Astrocyte (in vitro differentiated cells and primary cell): ENCODE data around the gene VPS11. TPM values are rescaled to one million over a fixed set of nuclear protein-coding genes. Genes with fewer than 3 reads are reported as not detected.

Experiments
- DNase-seq: peaks from one replicate; pipeline ENCODE4 v3.0.0-alpha.2; 2010; ENCODE audit warnings: low read depth
- FAIRE-seq: peaks from 2 replicates; lab custom pipeline; 2011; peaks lifted over from hg19 to GRCh38; lab: Jason Lieb, UNC
- H2AFZ ChIP-seq: 2 replicates; pipeline ENCODE4 v1.6.0; 2012; ENCODE audit warnings: low read depth, low read length, inconsistent platforms
- H3K27ac ChIP-seq: 2 replicates; pipeline ENCODE4 v1.5.1; 2011; ENCODE audit warnings: low read depth, low read length, inconsistent platforms
- H3K27me3 ChIP-seq: 2 replicates; pipeline ENCODE4 v1.6.0; 2011; ENCODE audit warnings: low read length, inconsistent platforms; ENCODE audit not compliant: insufficient read depth
- H3K36me3 ChIP-seq: 2 replicates; pipeline ENCODE4 v1.5.1; 2011; ENCODE audit warnings: low read length, inconsistent platforms; ENCODE audit not compliant: insufficient read depth
- H3K4me1 ChIP-seq: 2 replicates; pipeline ENCODE4 v1.5.1; 2011; ENCODE audit warnings: low read length, inconsistent platforms; ENCODE audit not compliant: insufficient read depth
- H3K4me2 ChIP-seq: 2 replicates; pipeline ENCODE4 v1.6.0; 2012; ENCODE audit warnings: low read length, inconsistent platforms
- H3K4me3 ChIP-seq: 2 replicates; pipeline ENCODE4 v1.5.1; 2011; ENCODE audit warnings: low read depth, mild to moderate bottlenecking, low read length, inconsistent platforms; ENCODE audit not compliant: insufficient read depth
- H3K79me2 ChIP-seq: 2 replicates; pipeline ENCODE4 v1.6.0; 2012; ENCODE audit warnings: mild to moderate bottlenecking, low read length, inconsistent platforms; ENCODE audit not compliant: insufficient read depth
- H3K9ac ChIP-seq: 2 replicates; pipeline ENCODE4 v1.6.0; 2012; ENCODE audit warnings: mild to moderate bottlenecking, low read length, inconsistent platforms
- H3K9me3 ChIP-seq: 2 replicates; pipeline ENCODE4 v1.5.1; 2012; ENCODE audit warnings: low read depth, mild to moderate bottlenecking, low read length, inconsistent platforms; ENCODE audit not compliant: insufficient read depth
- H4K20me1 ChIP-seq: 2 replicates; pipeline ENCODE4 v1.6.0; 2012; ENCODE audit warnings: low read length, inconsistent platforms; ENCODE audit not compliant: insufficient read depth
- H3K27ac Mint-ChIP-seq: one replicate; pipeline ENCODE4 v1.8.0; 2021; ENCODE audit warnings: mild to moderate bottlenecking, mixed read lengths; ENCODE audit not compliant: unreplicated experiment
- H3K27me3 Mint-ChIP-seq: one replicate; pipeline ENCODE4 v1.8.0; 2021; ENCODE audit warnings: low read depth, mixed read lengths; ENCODE audit not compliant: unreplicated experiment
- H3K36me3 Mint-ChIP-seq: one replicate; pipeline ENCODE4 v1.8.0; 2021; ENCODE audit warnings: low read depth, mixed read lengths; ENCODE audit not compliant: unreplicated experiment
- H3K4me1 Mint-ChIP-seq: one replicate; pipeline ENCODE4 v1.8.0; 2021; ENCODE audit warnings: low read depth, mixed read lengths; ENCODE audit not compliant: unreplicated experiment
- H3K4me3 Mint-ChIP-seq: one replicate; pipeline ENCODE4 v1.8.0; 2021; ENCODE audit warnings: mild to moderate bottlenecking, moderate library complexity, mixed read lengths; ENCODE audit not compliant: unreplicated experiment
- H3K9me3 Mint-ChIP-seq: one replicate; pipeline ENCODE4 v1.8.0; 2021; ENCODE audit warnings: mild to moderate bottlenecking, mixed read lengths; ENCODE audit not compliant: unreplicated experiment
- EZH2 ChIP-seq: IDR thresholded peaks from 2 replicates; pipeline ENCODE4 v1.6.1; 2012; ENCODE audit warnings: mild to moderate bottlenecking, low read length, inconsistent platforms; ENCODE audit not compliant: insufficient read depth
- total RNA-seq: library from RNA; stranded (reverse); gene quantifications from 2 replicates; pipeline ENCODE4 v1.2.1, GENCODE V29; 2021
- TF ChIP-seq, protein P1 (sequence below): IDR thresholded peaks from 2 replicates; pipeline ENCODE4 v1.5.1; 2011; ENCODE audit warnings: low read depth, mild to moderate bottlenecking, inconsistent platforms, low read length, moderate library complexity; ENCODE audit not compliant: insufficient read depth

Gene VPS11
- total RNA-seq, 1 donor from 2014 or later: 24.0 TPM

DNA sequence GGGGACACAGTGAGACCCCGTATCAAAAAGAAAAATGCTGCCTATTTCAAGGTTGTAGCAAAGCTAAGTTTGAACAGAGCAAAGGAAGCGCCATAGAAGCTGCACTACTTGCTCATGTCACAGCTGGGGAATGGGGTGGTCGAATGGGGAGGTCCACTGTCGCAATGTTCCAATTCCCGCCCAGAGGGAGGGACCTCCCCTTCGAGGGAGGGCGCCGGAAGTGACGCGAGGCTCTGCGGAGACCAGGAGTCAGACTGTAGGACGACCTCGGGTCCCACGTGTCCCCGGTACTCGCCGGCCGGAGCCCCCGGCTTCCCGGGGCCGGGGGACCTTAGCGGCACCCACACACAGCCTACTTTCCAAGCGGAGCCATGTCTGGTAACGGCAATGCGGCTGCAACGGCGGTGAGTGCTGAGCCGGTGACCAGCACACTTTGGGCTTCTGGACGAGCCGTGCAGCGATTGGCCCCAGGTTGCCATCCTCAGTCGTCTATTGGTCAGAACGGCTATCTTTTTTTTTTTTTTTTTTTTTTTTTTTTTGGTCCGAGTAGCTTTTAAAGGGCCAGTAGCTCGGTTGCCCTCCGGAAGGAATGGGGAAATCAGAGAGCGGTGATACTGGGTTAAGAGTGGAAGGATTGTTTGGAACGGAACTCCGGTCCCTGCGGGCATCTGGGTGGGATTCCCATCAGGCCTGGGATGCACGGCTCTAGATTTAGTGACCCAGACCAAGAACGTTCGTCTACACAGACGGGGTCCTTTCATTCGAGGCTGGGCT is 17.2 kb downstream of the VPS11 start, which contains the start of gene HMBS:
HMBS (plus strand) TSS at position 219 of the 774 bp plus-strand sequence; CDS start at position 372, 153 bp downstream.
- Mint-ChIP-seq H3K4me3 (peak within 1 kb of the TSS; percentile 97), H3K36me3 (peaks cover 12% of the 10 kb centered on the region), H3K9me3 (no peaks in the 10 kb centered on the region), H3K27me3 (no peaks in the 10 kb centered on the region), H3K27ac (peak within 1 kb of the TSS; percentile 89), H3K4me1 (peaks cover 5% of the 10 kb centered on the region)
- Histone ChIP-seq H3K4me3 (peak within 1 kb of the TSS; percentile 95), H3K27ac (peak within 1 kb of the TSS; percentile 90), H3K9ac (peak within 1 kb of the TSS; percentile 91), H2AFZ (peak within 1 kb of the TSS; percentile 93), H3K4me2 (peak within 1 kb of the TSS; percentile 96), H3K27me3 (no peaks in the 10 kb centered on the region), H4K20me1 (peaks cover 3% of the 10 kb centered on the region), H3K4me1 (peaks cover 11% of the 10 kb centered on the region), H3K9me3 (no peaks in the 10 kb centered on the region), H3K36me3 (peaks cover 9% of the 10 kb centered on the region), H3K79me2 (peaks cover 20% of the 10 kb centered on the region)
- FAIRE-seq: peak; percentile 50
- no peak for TF ChIP-seq EZH2
- TF ChIP-seq, protein P1, sequence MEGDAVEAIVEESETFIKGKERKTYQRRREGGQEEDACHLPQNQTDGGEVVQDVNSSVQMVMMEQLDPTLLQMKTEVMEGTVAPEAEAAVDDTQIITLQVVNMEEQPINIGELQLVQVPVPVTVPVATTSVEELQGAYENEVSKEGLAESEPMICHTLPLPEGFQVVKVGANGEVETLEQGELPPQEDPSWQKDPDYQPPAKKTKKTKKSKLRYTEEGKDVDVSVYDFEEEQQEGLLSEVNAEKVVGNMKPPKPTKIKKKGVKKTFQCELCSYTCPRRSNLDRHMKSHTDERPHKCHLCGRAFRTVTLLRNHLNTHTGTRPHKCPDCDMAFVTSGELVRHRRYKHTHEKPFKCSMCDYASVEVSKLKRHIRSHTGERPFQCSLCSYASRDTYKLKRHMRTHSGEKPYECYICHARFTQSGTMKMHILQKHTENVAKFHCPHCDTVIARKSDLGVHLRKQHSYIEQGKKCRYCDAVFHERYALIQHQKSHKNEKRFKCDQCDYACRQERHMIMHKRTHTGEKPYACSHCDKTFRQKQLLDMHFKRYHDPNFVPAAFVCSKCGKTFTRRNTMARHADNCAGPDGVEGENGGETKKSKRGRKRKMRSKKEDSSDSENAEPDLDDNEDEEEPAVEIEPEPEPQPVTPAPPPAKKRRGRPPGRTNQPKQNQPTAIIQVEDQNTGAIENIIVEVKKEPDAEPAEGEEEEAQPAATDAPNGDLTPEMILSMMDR: no peak
- peak; percentile 91 for DNase-seq

DNA sequence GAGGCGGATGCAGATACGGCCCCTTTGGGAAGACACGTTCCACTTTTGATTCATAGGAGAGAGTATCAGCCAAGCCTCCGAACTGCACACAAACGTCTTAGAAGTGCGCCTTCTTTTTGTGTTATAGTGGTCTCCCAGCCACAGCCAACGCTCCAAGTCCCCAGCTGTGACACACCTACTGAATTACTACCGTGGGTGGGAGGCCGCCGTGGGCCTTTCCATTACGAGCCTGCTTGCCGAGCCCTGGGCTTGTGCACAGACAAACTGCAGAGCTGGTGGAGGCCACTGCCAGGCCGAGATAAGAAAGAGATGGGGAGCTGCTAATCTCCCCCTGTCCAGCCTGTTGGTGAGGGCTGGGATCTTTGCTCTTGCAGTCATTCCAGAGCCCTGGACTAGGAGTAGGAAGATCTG is 17.8 kb downstream of the VPS11 start:
- peaks cover 11% of the 10 kb centered on the region for H3K4me1 ChIP-seq
- H4K20me1 ChIP-seq: peaks cover 3% of the 10 kb centered on the region
- peaks cover 9% of the 10 kb centered on the region for H3K36me3 ChIP-seq
- DNase-seq (peak; percentile 10), FAIRE-seq (no peak)
- Mint-ChIP-seq H3K27me3 (no peaks in the 10 kb centered on the region), H3K36me3 (peaks cover 12% of the 10 kb centered on the region), H3K4me1 (peaks cover 5% of the 10 kb centered on the region), H3K4me3 (peak overlapping the region; percentile 97), H3K27ac (peak overlapping the region; percentile 89), H3K9me3 (no peaks in the 10 kb centered on the region)
- H3K27me3 ChIP-seq: no peaks in the 10 kb centered on the region
- H2AFZ ChIP-seq: peak overlapping the region; percentile 78
- H3K27ac ChIP-seq: peak overlapping the region; percentile 90
- peak overlapping the region; percentile 95 for H3K4me3 ChIP-seq
- TF ChIP-seq, protein P1: no peak
- TF ChIP-seq EZH2: no peak
- peak overlapping the region; percentile 91 for H3K9ac ChIP-seq
- no peaks in the 10 kb centered on the region for H3K9me3 ChIP-seq
- H3K4me2 ChIP-seq: peak overlapping the region; percentile 96
- peaks cover 20% of the 10 kb centered on the region for H3K79me2 ChIP-seq

DNA sequence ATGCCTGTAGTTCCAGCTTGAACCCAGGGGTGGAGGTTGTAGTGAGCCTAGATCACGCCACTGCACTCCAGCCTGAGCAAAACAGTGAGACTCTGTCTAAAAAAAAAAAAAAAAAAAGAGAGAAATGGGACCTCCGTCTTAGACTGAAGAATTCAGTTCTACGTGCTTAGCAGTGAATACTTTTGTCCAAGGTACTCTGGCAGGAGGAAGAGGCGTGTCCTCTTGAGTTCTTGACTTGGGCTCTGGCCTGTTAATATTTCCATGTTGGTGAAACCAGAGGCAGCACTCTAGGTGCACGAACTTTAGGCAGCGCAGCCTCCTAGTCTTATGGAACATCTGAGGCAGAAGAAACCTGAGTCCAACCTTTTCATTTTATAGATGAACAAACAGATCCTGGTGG is 19.5 kb downstream of the VPS11 start:
- no peak overlapping the region for H3K4me3 ChIP-seq
- FAIRE-seq: no peak
- Mint-ChIP-seq H3K4me3 (peak overlapping the region; percentile 50), H3K27ac (no peak overlapping the region), H3K27me3 (no peaks in the 10 kb centered on the region), H3K4me1 (peaks cover 5% of the 10 kb centered on the region), H3K36me3 (peaks cover 4% of the 10 kb centered on the region), H3K9me3 (no peaks in the 10 kb centered on the region)
- H3K9me3 ChIP-seq: no peaks in the 10 kb centered on the region
- peaks cover 6% of the 10 kb centered on the region for H4K20me1 ChIP-seq
- H3K4me1 ChIP-seq: peaks cover 13% of the 10 kb centered on the region
- peaks cover 27% of the 10 kb centered on the region for H3K79me2 ChIP-seq
- no peak overlapping the region for H2AFZ ChIP-seq
- no peak overlapping the region for H3K27ac ChIP-seq
- DNase-seq: no peak
- H3K4me2 ChIP-seq: no peak overlapping the region
- no peak overlapping the region for H3K9ac ChIP-seq
- H3K36me3 ChIP-seq: no peaks in the 10 kb centered on the region
- TF ChIP-seq, protein P1: no peak
- TF ChIP-seq EZH2: no peak
- no peaks in the 10 kb centered on the region for H3K27me3 ChIP-seq
